ENCODE data around the gene MBD6.
"Not testable (repeated sequence)": the region's sequence is repeated elsewhere in the genome, so short reads cannot be mapped to it uniquely, and the experiment has no call there.

MBD6 gene

DNA sequence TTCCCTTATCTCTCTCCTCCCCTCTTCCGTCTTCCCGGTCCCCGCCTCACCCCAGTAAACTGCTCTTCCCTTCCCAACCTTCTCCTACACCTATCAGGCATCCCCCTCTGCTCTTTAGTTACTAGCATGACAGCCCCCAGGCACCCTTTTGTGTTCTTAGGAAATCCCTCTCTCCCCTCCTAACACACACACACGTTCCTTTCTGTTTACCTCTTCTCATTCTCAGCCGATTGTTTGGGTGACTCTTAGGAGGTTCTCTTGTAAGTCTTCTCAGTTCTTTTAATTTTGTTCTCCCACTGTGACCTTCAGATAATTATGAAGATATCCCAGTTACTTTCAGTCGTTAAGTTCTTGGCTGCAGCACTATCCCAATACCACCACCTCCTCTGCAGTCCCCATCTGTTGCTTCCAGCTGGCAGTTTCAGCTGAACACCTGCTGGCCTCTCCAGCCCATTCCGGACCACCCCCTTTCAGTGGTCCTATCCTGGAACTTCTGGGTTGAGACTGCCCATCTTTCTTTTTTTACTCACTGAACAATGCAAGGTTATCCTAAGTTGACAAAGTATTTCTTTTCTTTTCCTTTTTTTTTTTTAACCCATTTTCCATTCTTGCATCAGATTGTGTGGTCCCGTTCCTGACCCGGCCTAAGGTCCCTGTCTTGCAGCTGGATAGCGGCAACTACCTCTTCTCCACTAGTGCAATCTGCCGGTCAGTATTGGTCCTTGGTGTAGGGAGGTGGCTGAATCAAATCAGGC is 34.0 kb upstream of the MBD6 start:
- no peak for DNase-seq

DNA sequence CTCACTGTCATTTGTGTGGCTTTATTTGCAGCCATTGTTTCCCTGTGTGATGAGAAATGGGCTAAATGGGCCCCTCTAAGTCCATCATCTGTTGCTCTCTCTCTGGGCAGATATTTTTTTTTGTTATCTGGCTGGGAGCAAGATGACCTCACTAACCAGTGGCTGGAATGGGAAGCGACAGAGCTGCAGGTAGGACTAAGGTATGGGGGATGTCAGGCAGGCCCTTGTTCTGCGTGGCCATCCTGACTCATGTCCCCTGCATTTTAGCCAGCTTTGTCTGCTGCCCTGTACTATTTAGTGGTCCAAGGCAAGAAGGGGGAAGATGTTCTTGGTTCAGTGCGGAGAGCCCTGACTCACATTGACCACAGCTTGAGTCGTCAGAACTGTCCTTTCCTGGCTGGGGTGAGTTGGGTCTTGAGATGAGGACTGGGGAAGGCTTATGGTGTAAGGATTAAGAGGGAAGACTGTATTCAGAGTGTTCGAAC is 33.4 kb upstream of the MBD6 start:
- no peak for DNase-seq

DNA sequence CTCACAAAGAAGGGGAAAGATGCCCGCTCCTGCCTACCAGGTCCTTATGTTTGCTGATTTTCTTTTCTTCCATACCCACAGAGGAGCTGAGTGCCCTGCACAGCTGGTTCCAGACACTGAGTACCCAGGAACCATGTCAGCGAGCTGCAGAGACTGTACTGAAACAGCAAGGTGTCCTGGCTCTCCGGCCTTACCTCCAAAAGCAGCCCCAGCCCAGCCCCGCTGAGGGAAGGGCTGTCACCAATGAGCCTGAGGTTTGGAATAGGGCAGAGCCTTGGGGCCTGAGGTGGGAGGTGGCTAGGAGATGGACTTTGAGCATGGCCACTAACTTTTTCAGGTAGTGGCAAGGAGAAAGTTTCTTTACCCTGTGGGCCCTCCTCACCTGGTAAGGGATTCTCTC is 32.5 kb upstream of the MBD6 start:
- no peak for DNase-seq

DNA sequence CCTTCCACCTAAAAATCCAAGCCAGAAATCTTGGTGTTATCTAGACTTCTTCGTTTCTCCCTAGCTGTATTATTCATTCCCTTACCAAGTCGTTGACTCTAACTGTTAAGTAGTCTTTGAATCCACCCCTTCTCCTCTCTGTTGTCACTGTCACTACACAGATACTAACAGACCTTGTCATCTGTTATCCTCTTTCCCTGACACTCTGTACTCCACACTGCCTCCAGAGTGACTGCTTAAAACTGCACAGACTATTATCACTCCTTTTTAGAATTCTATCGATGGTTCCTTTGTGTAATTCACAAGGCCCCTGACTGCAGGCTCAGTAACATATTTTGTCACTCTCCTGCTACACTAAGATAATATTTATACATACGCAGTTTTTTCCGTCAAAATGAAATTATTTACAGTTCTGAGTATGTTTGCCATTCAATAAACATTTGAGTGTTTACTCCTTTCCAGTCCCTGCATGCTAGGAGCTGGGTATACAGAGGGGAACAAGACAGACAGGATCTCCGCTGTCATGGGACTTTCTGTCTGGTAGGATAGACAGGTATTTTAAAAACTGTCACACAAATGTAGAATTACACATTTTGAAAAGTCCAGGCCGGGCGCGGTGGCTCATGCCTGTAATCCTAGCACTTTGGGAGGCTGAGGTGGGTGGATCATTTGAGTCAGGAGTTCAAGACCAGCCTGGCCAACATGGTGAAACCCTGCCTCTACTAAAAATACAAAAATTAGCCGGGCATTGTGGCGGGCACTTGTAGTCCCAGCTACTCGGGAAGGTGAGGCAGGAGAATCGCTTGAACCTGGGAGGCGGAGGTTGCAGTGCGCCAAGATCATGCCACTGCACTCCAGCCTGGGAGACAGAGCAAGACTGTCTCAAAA is 31.0 kb upstream of the MBD6 start:
- DNase-seq, result no peak

DNA sequence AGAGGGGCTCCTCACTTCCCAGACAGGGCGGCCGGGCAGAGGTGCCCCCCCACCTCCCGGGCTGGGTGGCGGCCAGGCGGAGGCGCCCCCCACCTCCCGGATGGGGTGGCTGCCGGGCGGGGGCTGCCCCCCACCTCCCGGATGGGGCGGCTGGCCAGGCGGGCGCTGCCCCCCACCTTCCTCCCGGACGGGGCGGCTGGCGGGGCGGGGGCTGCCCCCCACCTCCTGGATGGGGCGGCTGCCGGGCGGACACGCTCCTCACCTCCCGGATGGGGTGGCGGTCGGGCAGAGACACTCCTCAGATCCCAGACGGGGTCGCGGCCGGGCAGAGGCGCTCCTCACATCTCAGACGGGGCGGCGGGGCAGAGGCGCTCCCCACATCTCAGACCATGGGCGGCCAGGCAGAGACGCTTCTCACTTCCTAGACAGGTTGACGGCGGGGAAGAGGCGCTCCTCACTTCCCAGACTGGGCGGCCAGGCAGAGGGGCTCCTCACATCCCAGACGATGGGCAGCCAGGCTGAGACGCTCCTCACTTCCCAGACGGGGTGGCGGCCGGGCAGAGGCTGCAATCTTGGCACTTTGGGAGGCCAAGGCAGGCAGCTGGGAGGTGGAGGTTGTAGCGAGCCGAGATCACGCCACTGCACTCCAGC is 27.4 kb upstream of the MBD6 start:
- DNase-seq, result not testable (repeated sequence)

DNA sequence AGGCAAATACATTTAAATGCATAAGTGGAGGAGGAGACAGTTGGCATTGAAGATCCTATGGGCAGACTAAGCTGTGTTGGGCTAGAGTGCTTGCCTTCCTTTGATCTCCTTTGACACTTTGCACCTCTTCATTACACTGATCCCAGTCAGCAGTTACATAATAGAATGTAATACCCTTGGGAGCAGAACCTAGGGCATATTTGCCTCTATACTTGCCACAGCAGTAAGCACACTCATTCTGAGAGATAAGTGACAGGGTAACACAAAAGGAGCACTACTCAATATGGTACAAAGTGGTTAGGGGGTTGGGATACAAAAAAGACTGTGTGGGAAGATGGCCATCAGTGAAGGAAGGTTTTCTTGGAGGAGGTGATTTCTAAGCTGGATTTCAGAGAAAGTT is 25.8 kb upstream of the MBD6 start:
- no peak for DNase-seq

DNA sequence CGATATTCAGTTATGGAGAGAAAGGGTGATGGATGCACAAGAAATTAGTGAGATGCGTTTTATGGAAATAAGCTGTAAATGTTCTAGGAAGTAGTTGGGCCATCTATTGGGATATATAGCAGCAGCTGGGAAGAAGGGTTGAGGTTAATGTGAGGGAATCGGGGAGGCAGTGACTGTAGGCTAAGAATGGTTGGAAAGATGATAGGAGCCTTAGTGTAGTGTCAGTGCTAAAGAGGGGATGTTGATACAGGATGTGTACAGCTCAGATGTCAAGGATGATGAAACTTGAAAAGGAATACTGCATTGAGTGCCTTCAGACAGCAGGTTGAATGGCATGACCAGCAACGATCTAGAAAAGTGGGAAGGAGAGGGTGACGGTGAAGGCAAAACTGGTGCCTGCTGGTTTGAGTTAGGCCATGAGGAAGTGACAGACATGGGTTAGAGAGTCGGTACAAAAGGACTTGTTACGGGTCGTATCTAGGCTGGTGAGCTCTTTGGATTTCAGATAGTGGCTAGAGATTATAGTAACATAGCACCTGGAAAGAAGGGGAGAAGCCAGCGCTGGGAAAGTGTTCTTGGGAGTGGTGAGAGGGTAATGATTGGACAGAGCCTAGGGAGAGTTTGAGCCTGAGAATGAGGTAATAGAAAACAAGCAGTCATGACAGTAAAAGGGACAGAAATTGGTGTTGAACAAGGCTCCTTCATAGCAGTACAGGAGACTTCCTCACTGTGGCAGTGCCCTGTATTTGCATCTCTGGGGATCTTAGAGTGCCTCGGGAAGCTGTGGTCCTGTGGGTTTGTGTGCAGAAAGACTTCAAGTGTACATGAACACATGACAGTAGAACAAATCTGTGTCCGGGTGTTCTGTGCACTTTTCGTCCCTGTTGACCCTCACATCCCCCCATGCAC is 25.1 kb upstream of the MBD6 start:
- DNase-seq, result no peak

DNA sequence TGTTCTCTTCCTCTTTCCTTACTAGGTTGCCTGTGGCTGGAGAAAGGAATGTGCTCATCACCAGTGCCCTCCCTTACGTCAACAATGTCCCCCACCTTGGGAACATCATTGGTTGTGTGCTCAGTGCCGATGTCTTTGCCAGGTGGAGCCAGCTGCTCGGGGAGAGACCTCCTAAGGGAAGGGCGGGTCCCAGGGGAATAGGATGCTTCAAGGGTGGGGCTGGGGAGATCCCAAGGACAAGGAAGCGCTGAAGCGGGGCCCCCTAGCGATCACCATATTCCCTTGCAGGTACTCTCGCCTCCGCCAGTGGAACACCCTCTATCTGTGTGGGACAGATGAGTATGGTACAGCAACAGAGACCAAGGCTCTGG is 24.5 kb upstream of the MBD6 start:
- DNase-seq, result no peak

DNA sequence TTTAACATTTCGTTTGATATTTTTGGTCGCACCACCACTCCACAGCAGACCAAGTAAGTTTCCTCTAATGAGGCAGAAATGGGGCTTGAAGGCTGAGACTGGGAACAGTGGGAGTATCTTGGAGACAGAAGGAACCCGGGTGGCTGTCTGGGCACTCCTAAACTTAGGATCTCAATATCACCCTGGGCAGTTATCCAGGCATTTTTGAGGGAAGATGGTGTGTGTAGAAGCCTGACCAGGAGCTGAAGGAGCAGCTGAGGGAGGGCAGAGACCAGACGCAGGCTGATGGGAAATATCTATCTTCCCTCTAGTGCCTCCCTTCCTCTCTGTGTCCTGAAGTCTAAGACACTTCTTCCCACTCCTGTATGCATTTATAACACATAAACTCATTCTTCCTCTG is 24.1 kb upstream of the MBD6 start:
- DNase-seq, result no peak

DNA sequence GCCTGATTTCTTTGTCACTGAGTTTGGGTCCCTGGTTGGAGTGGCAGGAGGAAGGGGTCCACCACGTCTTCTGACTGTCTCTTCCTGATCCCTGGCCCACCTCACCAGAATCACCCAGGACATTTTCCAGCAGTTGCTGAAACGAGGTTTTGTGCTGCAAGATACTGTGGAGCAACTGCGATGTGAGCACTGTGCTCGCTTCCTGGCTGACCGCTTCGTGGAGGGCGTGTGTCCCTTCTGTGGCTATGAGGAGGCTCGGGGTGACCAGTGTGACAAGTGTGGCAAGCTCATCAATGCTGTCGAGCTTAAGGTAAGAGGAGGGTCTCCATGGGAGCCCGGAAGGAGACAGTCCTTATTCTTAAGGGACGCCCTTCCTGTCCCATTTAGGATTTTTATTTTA is 22.4 kb upstream of the MBD6 start:
- DNase-seq, result no peak

DNA sequence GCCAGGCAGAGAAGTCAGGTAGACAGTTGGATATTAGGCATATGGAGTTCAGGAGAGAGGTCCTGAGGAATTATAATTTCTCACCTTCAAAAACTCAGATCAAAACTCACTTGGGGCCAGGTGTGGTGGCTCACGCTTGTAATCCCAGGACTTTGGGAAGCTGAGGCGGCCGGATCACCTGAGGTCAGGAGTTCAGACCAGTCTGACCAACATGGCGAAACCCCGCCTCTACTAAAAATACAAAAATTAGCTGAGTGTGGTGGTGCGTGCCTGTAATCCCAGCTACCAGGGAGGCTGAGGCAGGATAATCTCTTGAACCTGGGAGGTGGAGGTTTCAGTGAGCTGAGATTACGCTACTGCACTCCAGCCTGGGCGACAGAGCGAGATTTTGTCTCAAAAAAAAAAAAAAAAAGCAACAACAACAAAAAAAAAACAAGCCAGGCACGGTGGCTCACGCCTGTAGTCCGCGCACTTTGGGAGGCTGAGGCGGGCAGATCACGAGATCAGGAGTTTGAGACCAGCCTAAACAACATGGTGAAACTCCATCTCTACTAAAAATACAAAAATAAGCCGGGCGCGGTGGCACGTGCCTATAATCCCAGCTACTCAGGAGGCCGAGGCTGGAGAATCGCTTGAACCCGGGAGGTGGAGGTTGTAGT is 20.2 kb upstream of the MBD6 start:
- DNase-seq, result not testable (repeated sequence)

DNA sequence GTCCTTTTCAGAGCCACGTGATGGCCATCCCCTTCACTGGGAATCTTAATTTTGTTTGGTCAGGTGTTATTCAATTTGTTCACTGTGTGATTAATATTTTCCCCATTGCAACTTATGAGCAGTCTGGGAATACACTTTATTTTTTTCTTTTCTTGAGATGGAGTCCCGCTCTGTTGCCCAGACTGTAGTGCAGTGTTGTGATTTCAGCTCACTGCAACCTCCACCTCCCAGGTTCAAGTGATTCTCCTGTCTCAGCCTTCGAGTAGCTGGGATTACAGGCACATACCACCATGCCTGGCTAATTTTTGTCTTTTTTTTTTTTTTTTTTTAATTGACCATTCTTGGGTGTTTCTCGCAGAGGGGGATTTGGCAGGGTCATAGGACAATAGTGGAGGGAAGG is 16.1 kb upstream of the MBD6 start:
- not testable (repeated sequence) for DNase-seq

DNA sequence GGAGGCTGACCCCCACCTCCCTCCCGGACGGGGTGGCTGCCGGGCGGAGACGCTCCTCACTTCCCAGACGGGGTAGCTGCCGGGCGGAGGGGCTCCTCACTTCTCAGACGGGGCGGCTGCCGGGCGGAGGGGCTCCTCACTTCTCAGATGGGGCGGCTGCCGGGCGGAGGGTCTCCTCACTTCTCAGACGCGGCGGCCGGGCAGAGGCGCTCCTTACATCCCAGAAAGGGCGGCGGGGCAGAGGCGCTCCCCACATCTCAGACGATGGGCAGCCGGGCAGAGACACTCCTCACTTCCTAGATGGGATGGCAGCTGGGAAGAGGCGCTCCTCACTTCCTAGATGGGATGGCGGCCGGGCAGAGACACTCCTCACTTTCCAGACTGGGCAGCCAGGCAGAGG is 14.8 kb upstream of the MBD6 start:
- not testable (repeated sequence) for DNase-seq

DNA sequence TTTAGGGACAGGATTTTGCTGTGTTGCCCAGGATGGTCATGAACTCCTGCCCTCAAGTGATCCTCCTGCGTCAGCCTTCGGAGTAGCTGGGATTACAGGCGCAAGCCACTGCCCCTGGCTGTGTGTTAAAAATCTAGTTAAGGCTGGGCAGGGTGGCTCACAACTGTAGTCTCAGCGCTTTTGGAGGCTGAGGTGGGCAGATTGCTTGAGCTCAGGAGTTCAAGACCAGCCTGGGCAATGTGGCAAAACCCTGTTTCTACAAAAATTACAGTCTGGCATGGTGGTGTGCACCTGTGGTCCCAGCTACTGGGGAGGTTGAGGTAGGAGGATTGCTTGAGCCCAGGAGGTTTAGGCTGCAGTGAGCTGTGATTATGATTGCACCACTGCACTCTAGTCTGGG is 11.5 kb upstream of the MBD6 start:
- no peak for DNase-seq

DNA sequence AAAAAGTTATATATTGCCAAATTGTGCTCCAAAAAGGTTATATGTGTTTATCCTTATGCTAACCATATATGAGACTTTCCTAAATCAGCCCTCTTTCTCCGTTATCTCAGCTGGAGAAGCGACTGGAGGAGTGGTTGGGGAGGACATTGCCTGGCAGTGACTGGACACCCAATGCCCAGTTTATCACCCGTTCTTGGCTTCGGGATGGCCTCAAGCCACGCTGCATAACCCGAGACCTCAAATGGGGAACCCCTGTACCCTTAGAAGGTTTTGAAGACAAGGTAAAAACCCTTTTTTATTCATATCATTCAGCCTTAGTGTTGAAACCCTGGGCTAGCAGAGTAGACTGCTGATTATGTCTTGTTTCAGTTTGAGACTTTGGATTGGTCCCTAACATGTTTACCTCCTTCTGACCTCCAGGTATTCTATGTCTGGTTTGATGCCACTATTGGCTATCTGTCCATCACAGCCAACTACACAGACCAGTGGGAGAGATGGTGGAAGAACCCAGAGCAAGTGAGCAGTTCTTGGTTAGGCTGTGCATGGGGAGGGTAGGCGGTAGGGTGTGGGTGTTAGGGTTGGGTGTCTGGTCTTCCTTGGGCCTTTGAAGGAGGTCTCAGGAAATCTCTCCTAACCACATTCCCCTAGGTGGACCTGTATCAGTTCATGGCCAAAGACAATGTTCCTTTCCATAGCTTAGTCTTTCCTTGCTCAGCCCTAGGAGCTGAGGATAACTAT is 10.9 kb upstream of the MBD6 start:
- no peak for DNase-seq

DNA sequence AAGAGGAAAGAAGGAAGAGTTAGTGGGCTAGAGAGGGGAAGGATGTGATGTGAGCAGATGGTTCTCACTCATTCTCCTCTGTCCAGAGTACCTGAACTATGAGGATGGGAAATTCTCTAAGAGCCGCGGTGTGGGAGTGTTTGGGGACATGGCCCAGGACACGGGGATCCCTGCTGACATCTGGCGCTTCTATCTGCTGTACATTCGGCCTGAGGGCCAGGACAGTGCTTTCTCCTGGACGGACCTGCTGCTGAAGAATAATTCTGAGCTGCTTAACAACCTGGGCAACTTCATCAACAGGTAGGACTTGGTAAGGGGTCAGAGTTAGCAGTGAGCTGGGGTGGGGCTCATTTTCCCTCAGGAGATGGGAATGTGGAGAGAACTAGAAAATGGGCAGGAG is 10.0 kb upstream of the MBD6 start:
- no peak for DNase-seq

DNA sequence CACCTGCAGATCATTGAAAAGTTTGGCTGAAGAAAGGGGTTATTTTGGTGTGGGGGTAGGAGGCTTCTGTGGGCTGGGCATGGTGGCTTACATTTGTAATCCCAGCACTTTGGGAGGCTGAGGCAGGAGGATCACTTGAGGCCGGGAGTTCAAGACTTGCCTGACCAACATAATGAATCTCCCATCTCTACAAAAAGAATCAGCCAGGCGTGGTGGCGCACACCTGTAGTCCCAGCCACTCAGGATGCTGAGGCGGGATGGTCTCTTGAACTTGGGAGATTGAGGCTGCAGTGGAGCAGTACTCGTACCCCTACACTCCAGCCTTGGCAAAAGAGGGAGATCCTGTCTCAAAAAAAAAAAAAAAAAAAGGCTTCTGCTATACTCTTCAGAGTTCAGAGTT is 9.4 kb upstream of the MBD6 start:
- DNase-seq, result no peak

DNA sequence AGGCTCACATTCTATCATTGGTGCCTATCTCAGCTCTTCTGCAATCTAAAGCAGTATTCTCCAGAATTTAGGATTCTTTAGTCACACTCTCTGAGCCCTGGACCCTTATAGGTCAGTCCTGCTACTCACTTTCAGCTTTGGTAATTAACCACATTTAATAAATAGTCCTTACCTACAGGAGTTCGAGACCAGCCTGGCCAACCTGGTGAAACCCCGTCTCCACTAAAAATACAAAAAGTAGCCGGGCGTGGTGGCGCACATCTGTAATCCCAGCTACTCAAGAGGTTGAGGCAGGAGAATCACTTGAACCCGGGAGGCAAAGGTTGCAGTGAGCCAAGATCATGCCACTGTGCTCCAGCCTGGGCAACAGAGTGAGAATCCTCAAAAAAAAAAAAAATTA is 8.9 kb upstream of the MBD6 start:
- not testable (repeated sequence) for DNase-seq

DNA sequence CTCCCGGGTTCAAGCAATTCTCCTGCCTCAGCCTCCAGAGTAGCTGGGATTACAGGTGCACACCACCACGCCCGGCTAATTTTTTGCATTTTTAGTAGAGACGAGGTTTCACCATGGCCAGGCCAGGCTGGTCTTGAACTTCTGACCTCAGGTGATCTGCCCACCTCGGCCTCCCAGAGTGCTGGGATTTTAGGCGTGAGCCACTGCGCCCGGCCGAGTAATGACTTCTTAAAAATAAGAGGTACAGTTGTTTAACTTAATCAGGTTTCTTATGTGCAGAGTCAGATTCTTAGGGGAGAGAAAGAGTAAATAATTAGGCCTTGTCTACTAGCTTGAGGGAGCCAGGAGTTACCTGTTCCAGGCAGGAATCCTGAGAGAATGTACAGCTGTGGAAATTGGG is 8.4 kb upstream of the MBD6 start:
- not testable (repeated sequence) for DNase-seq

DNA sequence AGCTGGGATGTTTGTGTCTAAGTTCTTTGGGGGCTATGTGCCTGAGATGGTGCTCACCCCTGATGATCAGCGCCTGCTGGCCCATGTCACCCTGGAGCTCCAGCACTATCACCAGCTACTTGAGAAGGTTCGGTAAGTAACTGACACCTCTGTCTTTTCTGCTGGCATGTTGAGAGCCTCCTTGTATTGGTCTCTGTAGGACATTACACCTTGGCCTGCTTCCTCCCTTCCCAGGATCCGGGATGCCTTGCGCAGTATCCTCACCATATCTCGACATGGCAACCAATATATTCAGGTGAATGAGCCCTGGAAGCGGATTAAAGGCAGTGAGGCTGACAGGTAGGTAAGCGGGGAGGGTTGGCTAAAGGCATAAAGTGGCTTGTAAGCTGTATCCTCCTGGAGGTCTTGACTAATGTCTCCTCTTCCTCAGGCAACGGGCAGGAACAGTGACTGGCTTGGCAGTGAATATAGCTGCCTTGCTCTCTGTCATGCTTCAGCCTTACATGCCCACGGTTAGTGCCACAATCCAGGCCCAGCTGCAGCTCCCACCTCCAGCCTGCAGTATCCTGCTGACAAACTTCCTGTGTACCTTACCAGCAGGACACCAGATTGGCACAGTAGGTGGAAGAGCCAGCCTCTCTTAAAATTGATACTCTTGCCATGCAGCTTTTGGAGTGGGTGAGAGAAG is 7.8 kb upstream of the MBD6 start:
- DNase-seq, result no peak
